Measurements from ENCODE around the gene CNGB1. TPM values are rescaled to one million over a fixed set of nuclear protein-coding genes. Genes with fewer than 3 reads are reported as not detected.

CNGB1 gene
- total RNA-seq, 1 donor from 2014 or later: under 0.01 TPM

- no peak for FAIRE-seq
- TF ChIP-seq, protein P1, sequence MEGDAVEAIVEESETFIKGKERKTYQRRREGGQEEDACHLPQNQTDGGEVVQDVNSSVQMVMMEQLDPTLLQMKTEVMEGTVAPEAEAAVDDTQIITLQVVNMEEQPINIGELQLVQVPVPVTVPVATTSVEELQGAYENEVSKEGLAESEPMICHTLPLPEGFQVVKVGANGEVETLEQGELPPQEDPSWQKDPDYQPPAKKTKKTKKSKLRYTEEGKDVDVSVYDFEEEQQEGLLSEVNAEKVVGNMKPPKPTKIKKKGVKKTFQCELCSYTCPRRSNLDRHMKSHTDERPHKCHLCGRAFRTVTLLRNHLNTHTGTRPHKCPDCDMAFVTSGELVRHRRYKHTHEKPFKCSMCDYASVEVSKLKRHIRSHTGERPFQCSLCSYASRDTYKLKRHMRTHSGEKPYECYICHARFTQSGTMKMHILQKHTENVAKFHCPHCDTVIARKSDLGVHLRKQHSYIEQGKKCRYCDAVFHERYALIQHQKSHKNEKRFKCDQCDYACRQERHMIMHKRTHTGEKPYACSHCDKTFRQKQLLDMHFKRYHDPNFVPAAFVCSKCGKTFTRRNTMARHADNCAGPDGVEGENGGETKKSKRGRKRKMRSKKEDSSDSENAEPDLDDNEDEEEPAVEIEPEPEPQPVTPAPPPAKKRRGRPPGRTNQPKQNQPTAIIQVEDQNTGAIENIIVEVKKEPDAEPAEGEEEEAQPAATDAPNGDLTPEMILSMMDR (IDR thresholded peaks at IDR 0.05; ENCODE audit: insufficient read depth, low read length, severe bottlenecking): no peak
- no peaks in the 10 kb centered on the region for H3K36me3 ChIP-seq (ENCODE audit: control insufficient read depth, insufficient read depth, low read length)
- no peak for DNase-seq (ENCODE audit: low read depth)
- no peaks in the 10 kb centered on the region for H3K27me3 ChIP-seq (ENCODE audit: control insufficient read depth, insufficient read depth, low read length)
- no peak overlapping the region for H3K4me3 ChIP-seq (ENCODE audit: low read depth, low read length)
Observed at GRCh38 chr16:57889960-57890751, 80.8 kb downstream of the CNGB1 start.

DNA sequence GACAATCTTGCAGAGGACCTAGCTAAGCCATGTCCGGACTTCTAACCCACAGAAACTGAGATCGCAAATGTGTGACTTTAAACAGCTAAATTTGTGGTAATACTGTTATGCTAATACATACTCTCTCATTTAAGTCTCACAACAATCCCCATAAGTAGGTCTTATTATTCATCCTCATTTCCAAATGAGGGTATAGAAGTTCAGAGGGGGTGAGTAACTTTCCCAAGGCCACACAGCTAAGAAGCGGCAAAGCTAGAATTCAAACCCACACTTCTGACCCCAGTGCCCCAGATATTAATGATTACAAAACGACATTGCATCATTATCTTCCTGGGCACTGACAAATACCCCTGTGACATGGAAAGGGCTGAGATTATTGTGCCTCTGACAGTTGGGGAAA, 81.4 kb downstream of the CNGB1 start:
- TF ChIP-seq, protein P1 (IDR thresholded peaks at IDR 0.05; ENCODE audit: insufficient read depth, low read length, severe bottlenecking): no peak
- no peak for FAIRE-seq

DNA sequence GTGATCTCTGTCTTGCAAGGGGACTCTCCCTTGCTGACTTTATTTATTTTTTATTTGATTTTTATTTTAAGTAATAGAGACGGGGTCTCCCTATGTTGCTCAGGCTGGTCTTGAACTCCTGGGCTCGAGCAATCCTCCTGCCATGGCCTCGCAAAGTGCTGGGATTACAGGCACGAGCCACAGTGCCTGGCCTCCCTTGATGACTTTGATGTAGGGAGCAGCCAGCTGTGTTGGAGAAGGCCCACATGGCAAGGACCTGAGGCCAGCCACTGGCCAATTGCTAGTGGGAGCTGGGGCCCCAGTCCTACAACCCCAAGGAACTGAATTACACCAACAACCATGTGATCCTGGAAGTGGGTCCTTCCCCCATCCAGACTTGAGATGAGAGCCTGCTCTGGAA, 81.8 kb downstream of the CNGB1 start:
- no peaks in the 10 kb centered on the region for H3K36me3 ChIP-seq (ENCODE audit: control insufficient read depth, insufficient read depth, low read length)
- no peak overlapping the region for H3K4me3 ChIP-seq (ENCODE audit: low read depth, low read length)
- TF ChIP-seq, protein P1 (IDR thresholded peaks at IDR 0.05; ENCODE audit: insufficient read depth, low read length, severe bottlenecking): no peak
- FAIRE-seq (no peak), DNase-seq (ENCODE audit: low read depth) (no peak)
- H3K27me3 ChIP-seq (ENCODE audit: control insufficient read depth, insufficient read depth, low read length): no peaks in the 10 kb centered on the region

More for the DNA sequence above, 81.4 kb downstream of the CNGB1 start:
- H3K36me3 ChIP-seq (ENCODE audit: control insufficient read depth, insufficient read depth, low read length): no peaks in the 10 kb centered on the region
- no peak overlapping the region for H3K4me3 ChIP-seq (ENCODE audit: low read depth, low read length)
- H3K27me3 ChIP-seq (ENCODE audit: control insufficient read depth, insufficient read depth, low read length): no peaks in the 10 kb centered on the region
- DNase-seq (ENCODE audit: low read depth): no peak

GRCh38 chr16:57888128-57888527, 82.8 kb downstream of the CNGB1 start:
- Histone ChIP-seq H3K36me3 (ENCODE audit: control insufficient read depth, insufficient read depth, low read length) (no peaks in the 10 kb centered on the region), H3K4me3 (ENCODE audit: low read depth, low read length) (no peak overlapping the region), H3K27me3 (ENCODE audit: control insufficient read depth, insufficient read depth, low read length) (no peaks in the 10 kb centered on the region)
- FAIRE-seq: no peak
- TF ChIP-seq, protein P1 (IDR thresholded peaks at IDR 0.05; ENCODE audit: insufficient read depth, low read length, severe bottlenecking): no peak
- no peak for DNase-seq (ENCODE audit: low read depth)

GRCh38 chr16:57887711-57888110, 83.2 kb downstream of the CNGB1 start:
- Histone ChIP-seq H3K36me3 (ENCODE audit: control insufficient read depth, insufficient read depth, low read length) (no peaks in the 10 kb centered on the region), H3K4me3 (ENCODE audit: low read depth, low read length) (no peak overlapping the region), H3K27me3 (ENCODE audit: control insufficient read depth, insufficient read depth, low read length) (peaks cover 3% of the 10 kb centered on the region)
- TF ChIP-seq, protein P1 (IDR thresholded peaks at IDR 0.05; ENCODE audit: insufficient read depth, low read length, severe bottlenecking): no peak
- DNase-seq (ENCODE audit: low read depth): no peak
- FAIRE-seq: no peak

DNA sequence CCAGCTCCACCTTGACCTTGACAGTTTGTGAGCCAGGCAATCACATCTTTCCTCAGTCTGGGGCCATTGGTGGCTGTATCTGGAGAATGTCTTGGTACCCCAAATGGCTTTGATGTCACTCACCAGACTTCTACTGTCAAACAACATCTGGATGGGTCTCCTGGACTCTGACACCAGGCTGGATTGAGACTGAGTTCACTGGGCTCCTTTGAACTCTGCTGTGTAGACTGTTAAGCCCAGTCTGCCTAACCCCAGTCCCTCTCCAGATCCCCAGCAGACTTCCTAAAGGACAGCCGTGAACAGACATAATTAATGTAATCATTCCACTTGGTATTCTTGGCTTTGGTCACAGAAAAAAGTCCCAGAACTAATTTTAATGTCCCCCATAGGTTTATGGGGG, 84.5 kb downstream of the CNGB1 start:
- TF ChIP-seq, protein P1 (IDR thresholded peaks at IDR 0.05; ENCODE audit: insufficient read depth, low read length, severe bottlenecking): no peak
- no peak for DNase-seq (ENCODE audit: low read depth)
- Histone ChIP-seq H3K27me3 (ENCODE audit: control insufficient read depth, insufficient read depth, low read length) (peaks cover 3% of the 10 kb centered on the region), H3K36me3 (ENCODE audit: control insufficient read depth, insufficient read depth, low read length) (no peaks in the 10 kb centered on the region), H3K4me3 (ENCODE audit: low read depth, low read length) (no peak overlapping the region)
- FAIRE-seq: no peak

Data from bronchial epithelial cell (primary cell).